ENCODE results near the gene HTR3B. TPM values are rescaled to one million over a fixed set of nuclear protein-coding genes. Genes with fewer than 3 reads are reported as not detected.

Gene HTR3B
- total and polyA plus RNA-seq, 2 of the 4 experiments (the other 2 are of a cell fraction): not detected

DNA sequence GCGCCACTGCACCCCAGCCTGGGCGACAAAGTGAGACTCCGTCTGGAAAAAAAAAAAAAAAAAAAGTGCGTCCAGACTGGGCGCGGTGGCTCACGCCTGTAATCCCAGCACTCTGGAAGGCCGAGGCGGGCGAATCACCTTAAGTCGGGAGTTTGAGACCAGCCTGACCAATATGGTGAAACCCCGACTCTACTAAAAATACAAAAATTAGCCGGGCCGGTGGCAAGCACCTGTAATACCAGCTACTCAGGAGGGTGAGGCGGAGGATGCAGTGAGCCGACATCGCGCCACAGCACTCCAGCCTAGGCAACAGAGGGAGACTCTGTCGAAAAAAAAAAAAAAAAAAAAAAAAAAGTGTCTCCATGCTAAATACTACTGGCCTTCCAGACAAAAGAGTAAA lies 30.5 kb upstream of the HTR3B start:
- in situ Hi-C loops (cut with MboI; ENCODE audit: low sequenced_read_pairs): no loop called here
- ChIA-PET POLR2A (ENCODE audit: unreplicated experiment) (interaction anchor here (0.7 kb wide), 1 partner anchor 138 kb away, joined by 9 read pairs; no protein-coding TSS in a partner anchor), CTCF (interaction anchor here (0.6 kb wide), 1 partner anchor 22 kb away, joined by 4 read pairs; no protein-coding TSS in a partner anchor)
- Histone ChIP-seq H4K91ac (ENCODE audit: insufficient read depth, low read depth, low read length) (no peak overlapping the region), H4K5ac (ENCODE audit: low read depth, low read length) (no peak overlapping the region), H3K14ac (replicated peaks; ENCODE audit: low read depth, low read length) (no peak overlapping the region), H2AK5ac (ENCODE audit: low read depth, low read length) (no peak overlapping the region), H3K18ac (ENCODE audit: low read depth, low read length) (no peak overlapping the region), H3K9me1 (ENCODE audit: insufficient read depth, low read length) (no peaks in the 10 kb centered on the region), H3K4ac (ENCODE audit: low read depth, low read length) (no peak overlapping the region), H2AK9ac (replicated peaks; ENCODE audit: low read depth, low read length, poor library complexity) (no peak overlapping the region), H3K4me2 (ENCODE audit: low read depth, low read length) (peak overlapping the region; percentile 63; the same call in 1 of the 2 replicates), H3K23ac (ENCODE audit: low read depth, low read length) (peak overlapping the region; percentile 66; the same call in 1 of the 2 replicates), H2BK120ac (ENCODE audit: low read depth, low read length) (no peak overlapping the region), H2BK20ac (ENCODE audit: low read depth, low read length) (no peak overlapping the region), H3K9me3 (ENCODE audit: control insufficient read depth, insufficient read depth, low read length) (no peaks in the 10 kb centered on the region), H3K27me3 (ENCODE audit: control insufficient read depth, insufficient read depth, low read length) (no peaks in the 10 kb centered on the region), H2BK5ac (ENCODE audit: low read depth, low read length, poor library complexity, severe bottlenecking) (no peak overlapping the region), H3K4me3 (ENCODE audit: insufficient read depth, low read depth, low read length) (no peak overlapping the region), H4K8ac (ENCODE audit: low read depth in 2 of 2, low read length in 2 of 2) (no peak overlapping the region), H3K4me1 (ENCODE audit: control insufficient read depth, insufficient read depth, low read length) (peaks cover 4% of the 10 kb centered on the region; the same call in 1 of the 2 replicates), H3K27ac (ENCODE audit: insufficient read depth, low read length) (no peak overlapping the region), H3K9ac (ENCODE audit: low read depth, low read length) (no peak overlapping the region), H3K79me1 (ENCODE audit: low read depth in 1 of 2, low read length in 2 of 2) (peaks cover 4 to 19% of the 10 kb centered on the region in 2 experiments; a peak in 2 of 4 replicates), H4K20me1 (ENCODE audit: insufficient read depth, low read length) (no peaks in the 10 kb centered on the region), H3K56ac (ENCODE audit: extremely low read depth, insufficient read depth, low read length) (no peak overlapping the region), H2AFZ (replicated peaks; ENCODE audit: low read length, poor library complexity) (no peak overlapping the region), H2BK15ac (ENCODE audit: low read depth, low read length) (no peak overlapping the region), H3K36me3 (ENCODE audit: control insufficient read depth, insufficient read depth, low read length) (no peaks in the 10 kb centered on the region)
- no TSS peak for BruUV-seq (replicated peaks)
- dilution Hi-C loops (cut with HindIII; ENCODE audit: low sequenced_read_pairs, unreplicated experiment): no loop called here
- TF ChIP-seq MAZ (IDR thresholded peaks at IDR 0.05; ENCODE audit: borderline replicate concordance, low read depth, low read length) (no peak), FOS (IDR thresholded peaks at IDR 0.05; ENCODE audit: low read depth, low read length) (no peak), POLR2A (IDR thresholded peaks at IDR 0.05; ENCODE audit: low read depth, low read length) (no peak), CEBPB (IDR thresholded peaks at IDR 0.05; ENCODE audit: low read depth, low read length) (no peak), BHLHE40 (IDR thresholded peaks at IDR 0.05; ENCODE audit: low read depth, low read length) (no peak), MXI1 (IDR thresholded peaks at IDR 0.05; ENCODE audit: borderline replicate concordance, low read depth, low read length) (no peak), MAFK (IDR thresholded peaks at IDR 0.05; ENCODE audit: low read depth, low read length) (no peak), SMC3 (IDR thresholded peaks at IDR 0.05; ENCODE audit: low read depth, low read length) (no peak), RFX5 (IDR thresholded peaks at IDR 0.05; ENCODE audit: low read depth, low read length) (no peak)
- TF ChIP-seq, protein P1, sequence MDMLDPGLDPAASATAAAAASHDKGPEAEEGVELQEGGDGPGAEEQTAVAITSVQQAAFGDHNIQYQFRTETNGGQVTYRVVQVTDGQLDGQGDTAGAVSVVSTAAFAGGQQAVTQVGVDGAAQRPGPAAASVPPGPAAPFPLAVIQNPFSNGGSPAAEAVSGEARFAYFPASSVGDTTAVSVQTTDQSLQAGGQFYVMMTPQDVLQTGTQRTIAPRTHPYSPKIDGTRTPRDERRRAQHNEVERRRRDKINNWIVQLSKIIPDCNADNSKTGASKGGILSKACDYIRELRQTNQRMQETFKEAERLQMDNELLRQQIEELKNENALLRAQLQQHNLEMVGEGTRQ (IDR thresholded peaks at IDR 0.05; ENCODE audit: low read depth, low read length): no peak
- TF ChIP-seq, protein P2, sequence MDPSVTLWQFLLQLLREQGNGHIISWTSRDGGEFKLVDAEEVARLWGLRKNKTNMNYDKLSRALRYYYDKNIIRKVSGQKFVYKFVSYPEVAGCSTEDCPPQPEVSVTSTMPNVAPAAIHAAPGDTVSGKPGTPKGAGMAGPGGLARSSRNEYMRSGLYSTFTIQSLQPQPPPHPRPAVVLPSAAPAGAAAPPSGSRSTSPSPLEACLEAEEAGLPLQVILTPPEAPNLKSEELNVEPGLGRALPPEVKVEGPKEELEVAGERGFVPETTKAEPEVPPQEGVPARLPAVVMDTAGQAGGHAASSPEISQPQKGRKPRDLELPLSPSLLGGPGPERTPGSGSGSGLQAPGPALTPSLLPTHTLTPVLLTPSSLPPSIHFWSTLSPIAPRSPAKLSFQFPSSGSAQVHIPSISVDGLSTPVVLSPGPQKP (IDR thresholded peaks at IDR 0.05; ENCODE audit: borderline replicate concordance, low read depth, low read length): no peak
- DNase-seq (no peak), ATAC-seq (ENCODE audit: low read depth) (no peak)
- 95% methylated on average over 4 of the region's 19 CpGs; no CpG with 5 or more reads in 1 of the 2 experiments for WGBS, 2 experiments (ENCODE audit: extremely low coverage in 2 of 2, insufficient read length in 1 of 2)
- intact Hi-C loops (cut with micrococcal nuclease): loop anchor here (10.0 kb wide), 2 partner anchors 291 to 1569 kb away; no protein-coding TSS in a partner anchor
